Stromal cell of bone marrow (primary cell): ENCODE data around the gene OR2A7.
"Not testable (repeated sequence)": the region's sequence is repeated elsewhere in the genome, so short reads cannot be mapped to it uniquely, and the experiment has no call there.

Experiments
- DNase-seq: peaks from one replicate; pipeline ENCODE4 v3.0.0-alpha.2; 2012; ENCODE audit warnings: low read depth

OR2A7 gene, protein sequence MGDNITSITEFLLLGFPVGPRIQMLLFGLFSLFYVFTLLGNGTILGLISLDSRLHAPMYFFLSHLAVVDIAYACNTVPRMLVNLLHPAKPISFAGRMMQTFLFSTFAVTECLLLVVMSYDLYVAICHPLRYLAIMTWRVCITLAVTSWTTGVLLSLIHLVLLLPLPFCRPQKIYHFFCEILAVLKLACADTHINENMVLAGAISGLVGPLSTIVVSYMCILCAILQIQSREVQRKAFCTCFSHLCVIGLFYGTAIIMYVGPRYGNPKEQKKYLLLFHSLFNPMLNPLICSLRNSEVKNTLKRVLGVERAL

GRCh38 chr7:144264692-144265091, at the start of gene OR2A7:
TSS of gene OR2A7 (minus strand) at chr7:144264792. CDS start at chr7:144259628, 5,164 bp downstream.
- DNase-seq: not testable (repeated sequence)

DNA sequence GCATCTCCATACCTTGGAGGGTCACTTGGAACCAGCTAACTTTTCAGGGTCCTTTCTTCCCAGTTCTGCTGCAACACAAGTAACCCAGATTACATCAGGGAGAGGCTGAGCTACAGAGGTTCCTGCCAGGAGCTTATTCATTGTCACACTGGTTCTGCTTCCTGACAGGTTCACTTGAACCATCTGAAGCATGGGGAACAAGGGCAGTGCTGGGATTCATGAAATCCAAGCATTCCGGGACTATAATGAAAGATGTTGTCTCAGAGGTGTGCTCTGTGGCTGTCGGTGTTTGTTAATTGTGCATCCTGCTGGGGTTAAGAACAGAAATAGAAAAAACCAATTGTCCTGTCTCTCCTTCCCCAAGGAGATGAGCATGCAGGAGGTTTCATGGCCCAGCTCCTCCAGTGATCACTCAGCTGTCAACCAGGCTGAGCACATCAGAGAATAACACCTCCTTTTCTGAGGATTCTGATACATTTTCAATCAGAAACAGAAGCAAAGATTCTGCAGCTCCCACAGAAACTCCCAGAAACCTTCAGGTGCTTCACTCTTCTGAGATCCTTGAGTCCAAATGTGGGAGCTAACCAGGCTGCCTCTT, 47.4 kb upstream of the OR2A7 start, which contains the start of gene OR2A1:
OR2A1 (plus strand) TSS at position 548 of the 598 bp plus-strand sequence. CDS start 5,706 bp downstream, outside the sequence.
- not testable (repeated sequence) for DNase-seq

- not testable (repeated sequence) for DNase-seq
Observed at GRCh38 chr7:144311218-144311617, 46.6 kb upstream of the OR2A7 start.

DNA sequence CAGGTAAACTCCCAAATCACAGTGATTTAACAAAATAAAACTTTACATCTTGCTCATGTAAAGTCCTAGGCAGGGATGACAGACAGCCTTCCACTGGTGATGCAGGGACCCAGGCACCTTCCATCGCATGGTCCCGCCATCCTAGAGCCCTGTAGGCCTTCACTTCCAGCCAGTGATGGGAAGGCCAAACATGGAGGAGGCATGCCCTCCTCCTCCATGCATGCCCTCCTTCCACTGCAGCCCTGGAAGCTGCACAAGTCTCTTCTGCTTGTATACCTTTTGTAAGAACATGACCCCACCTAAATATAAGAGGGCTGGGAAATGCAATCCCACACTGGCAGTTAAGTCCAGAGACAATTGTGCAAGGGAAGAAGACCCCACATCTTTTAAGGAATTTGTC, 45.1 kb upstream of the OR2A7 start:
- DNase-seq: not testable (repeated sequence)

GRCh38 chr7:144305156-144305555, 40.6 kb upstream of the OR2A7 start:
- DNase-seq: not testable (repeated sequence)

- not testable (repeated sequence) for DNase-seq
Observed at GRCh38 chr7:144303607-144304006, 39.0 kb upstream of the OR2A7 start.

- DNase-seq: not testable (repeated sequence)
Observed at GRCh38 chr7:144302578-144303303, 38.1 kb upstream of the OR2A7 start.

- not testable (repeated sequence) for DNase-seq
Observed at GRCh38 chr7:144293794-144294499, 29.4 kb upstream of the OR2A7 start.

DNA sequence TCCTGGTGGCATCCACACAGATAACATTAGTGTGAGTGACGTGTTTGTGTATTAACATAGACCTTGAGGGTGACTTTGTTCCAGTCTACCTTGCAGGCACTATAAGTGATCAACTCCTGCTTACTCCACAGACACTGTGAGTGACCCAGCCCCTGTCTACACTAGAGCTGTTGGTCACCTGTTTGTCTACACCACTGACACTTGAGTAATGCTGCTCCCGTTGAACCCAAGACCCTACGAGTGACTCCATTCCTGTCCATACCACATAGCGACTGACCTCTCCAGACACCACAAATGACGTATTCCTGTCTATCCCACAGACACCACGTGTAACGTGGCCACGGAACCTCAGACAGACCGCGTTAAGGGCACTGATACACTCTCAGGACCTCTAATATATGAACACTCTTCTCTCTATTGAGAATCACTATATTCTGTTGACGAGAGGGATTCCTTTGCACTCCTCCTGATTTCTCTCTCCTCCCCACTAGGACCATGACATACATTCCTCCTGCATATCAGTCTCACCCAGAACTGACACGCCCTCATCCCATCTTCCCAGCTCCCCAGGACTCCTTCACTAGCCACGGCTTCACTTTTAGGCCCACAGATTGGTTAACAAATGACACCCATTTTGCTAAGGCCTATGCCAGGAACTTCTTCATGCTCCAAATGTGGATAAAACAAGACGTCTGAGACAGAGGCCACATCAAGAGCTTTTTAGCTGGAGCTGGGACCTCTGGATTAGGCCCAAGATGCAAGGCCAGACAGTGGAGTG, 28.0 kb upstream of the OR2A7 start:
- DNase-seq: not testable (repeated sequence)

- not testable (repeated sequence) for DNase-seq
Observed at GRCh38 chr7:144291607-144292006, 27.0 kb upstream of the OR2A7 start.

- DNase-seq: not testable (repeated sequence)
Observed at GRCh38 chr7:144287171-144287784, 22.7 kb upstream of the OR2A7 start.

- not testable (repeated sequence) for DNase-seq
Observed at GRCh38 chr7:144283716-144284115, 19.1 kb upstream of the OR2A7 start.

DNA sequence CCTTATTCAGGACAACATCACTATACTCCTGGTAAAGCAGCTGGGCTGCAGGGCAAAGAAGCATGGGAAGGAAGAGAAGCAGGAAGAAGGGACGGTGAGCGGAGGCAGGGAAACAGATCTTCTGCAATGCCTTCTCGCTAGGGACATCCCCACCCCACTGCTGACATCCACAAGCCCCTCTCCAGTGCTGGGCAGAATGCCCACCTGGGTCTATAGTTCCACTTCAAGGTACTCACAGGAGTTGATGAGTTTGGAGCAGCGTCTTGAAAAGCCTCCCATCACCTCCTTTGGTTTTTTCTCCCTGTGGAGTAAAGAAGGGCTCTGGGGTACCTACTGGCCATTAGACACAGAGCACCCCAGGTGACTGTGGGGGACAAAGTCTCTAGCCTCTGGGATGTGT, 17.9 kb upstream of the OR2A7 start:
- DNase-seq: not testable (repeated sequence)

- DNase-seq: not testable (repeated sequence)
Observed at GRCh38 chr7:144281981-144282380, 17.4 kb upstream of the OR2A7 start.

DNA sequence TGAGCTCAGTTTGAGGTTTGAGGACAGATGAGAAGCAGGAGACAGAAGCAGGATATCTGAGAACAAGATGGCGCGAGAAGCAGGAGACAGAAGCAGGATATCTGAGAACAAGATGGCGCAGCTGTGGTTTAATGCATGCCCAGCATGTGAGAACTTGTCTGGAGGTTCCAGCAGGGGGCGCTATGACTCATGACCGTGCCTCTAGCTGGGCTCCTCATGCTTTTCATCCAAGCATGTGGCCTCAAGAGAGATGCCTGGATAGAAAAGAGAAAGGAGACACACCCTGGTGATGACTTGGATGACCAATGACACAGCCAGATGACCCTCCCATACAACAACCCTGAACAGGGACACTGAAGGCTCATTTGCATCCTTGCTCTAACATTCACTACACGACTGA, 15.4 kb upstream of the OR2A7 start:
- DNase-seq: not testable (repeated sequence)

DNA sequence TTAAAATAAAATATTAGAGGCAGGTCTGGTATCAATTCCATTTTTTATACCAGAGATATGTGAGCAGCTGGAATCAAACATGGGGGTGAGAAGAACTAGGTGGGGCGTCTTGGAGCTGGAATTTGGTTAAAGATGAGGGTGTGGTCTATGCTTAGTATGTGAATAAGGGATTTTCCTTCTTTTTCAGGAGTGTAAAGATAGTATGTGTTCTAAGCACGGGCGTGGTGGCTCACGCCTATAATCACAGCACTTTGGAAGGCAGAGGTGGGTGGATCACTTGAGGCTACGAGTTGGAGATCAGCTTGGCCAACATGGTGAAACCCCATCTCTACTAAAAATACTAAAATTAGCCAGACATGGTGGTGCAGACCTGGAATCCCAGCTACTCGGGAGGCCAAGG, 10.7 kb upstream of the OR2A7 start:
- not testable (repeated sequence) for DNase-seq

DNA sequence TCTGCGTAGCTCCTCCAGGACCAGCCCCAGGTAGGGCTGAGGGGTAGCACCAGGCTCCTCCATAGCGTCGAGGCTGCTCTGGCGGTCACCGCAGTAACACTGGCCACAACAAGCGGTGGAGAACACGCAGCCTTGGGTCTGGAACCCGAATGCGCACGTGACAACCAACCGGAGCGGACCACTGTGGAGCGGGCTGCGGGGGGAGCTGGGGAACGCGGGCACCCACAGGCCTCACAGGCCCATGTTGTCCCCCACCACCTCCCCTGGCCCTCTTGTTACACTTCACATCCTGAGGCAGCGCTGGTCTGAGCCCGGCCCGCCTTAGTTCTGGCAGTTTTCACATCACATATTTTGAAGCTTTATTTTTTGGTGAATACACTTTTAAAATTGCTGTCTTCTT, 4.6 kb upstream of the OR2A7 start, which contains the start of gene CTAGE8:
CTAGE8 (minus strand) TSS at position 101 of the 400 bp plus-strand sequence; CDS start at position 63, 38 bp downstream.
- not testable (repeated sequence) for DNase-seq

DNA sequence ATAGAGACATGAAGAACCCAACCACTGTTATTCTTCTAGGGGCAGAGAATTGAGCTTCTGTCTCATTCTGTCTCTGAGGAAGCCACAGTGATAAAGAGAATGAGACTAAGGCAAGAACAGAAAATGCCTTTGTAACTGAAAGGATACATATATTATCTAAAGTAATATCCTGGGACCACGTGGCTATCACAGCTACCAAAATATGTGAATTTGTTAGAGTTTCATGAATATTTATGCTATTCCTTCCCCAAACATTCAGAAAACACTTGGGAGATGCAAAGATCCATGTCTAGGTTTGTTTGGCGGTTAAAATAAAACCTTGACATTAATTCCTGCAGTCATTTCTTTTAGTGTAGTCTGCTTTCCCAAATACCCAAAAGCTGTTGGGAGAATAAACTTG, 2.5 kb downstream of the OR2A7 start:
- not testable (repeated sequence) for DNase-seq

DNA sequence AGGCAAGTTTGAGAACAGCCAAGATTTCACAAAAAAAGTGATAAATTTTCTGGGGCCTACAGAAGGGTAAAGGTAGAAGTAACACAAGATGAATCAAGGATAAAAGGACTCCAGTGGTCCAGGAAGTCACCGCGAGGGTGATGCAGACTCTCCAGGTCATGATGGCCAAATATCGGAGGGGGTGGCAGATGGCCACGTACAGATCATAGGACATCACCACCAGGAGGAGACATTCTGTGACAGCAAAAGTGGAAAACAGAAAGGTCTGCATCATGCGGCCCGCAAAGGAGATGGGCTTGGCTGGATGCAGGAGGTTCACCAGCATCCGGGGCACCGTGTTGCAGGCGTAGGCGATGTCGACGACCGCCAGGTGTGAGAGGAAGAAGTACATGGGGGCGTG, 5.5 kb downstream of the OR2A7 start:
- not testable (repeated sequence) for DNase-seq

DNA sequence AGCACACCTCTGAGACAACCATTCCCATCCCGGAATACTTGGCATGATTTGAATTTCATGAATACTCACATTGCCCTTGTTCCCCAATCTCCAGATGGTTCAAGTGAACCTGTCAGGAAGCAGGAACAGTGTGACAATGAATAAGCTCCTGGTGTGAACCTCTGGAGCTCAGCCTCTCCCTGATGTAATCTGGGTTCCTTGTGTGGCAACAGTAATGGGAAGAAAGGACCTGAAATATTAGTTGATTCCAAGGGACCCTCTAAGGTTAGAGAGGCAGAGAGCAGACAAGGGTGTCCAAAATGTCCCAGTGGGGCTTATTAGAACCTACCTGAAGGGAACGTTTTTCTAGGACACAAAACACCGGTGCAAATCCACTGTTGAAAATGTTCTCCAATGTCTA, 8.5 kb downstream of the OR2A7 start:
- peak; percentile 18 for DNase-seq

DNA sequence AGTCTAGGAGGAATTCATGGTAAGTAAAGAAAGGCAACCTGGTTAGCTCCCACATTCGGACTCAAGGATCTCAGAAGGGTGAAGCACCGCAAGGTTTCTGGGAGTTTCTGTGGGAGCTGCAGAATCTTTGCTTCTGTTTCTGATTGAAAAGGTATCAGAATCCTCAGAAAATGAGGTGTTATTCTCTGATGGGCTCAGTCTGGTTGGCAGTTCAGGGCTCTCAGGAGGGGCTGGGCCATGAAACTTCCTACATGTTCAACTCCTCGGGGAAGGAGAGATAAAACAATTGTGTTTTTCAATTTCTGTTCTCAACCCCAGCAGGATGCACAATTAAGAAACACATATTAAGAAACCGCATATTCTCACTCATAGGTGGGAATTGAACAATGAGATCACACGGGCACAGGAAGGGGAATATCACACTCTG, 9.1 kb downstream of the OR2A7 start:
- no peak for DNase-seq
